ENCODE data around the gene PTGES2. TPM values are rescaled to one million over a fixed set of nuclear protein-coding genes. Genes with fewer than 3 reads are reported as not detected.

Gene PTGES2
- total RNA-seq, 3 donors from 2014 or later (not counting 1 experiment from before 2014, with no cell fraction given), result 43.4 to 57.0 (median 53.3) TPM

GRCh38 chr9:128118971-128119665 is 8.4 kb downstream of the PTGES2 start:
- no peak for DNase-seq
- Mint-ChIP-seq H3K27me3 (ENCODE audit: low read depth in 2 of 2) (no peaks in the 10 kb centered on the region), H3K36me3 (no peaks in the 10 kb centered on the region), H3K4me1 (peaks cover 6 to 11% of the 10 kb centered on the region in 2 donors), H3K9me3 (no peaks in the 10 kb centered on the region), H3K4me3 (no peak overlapping the region), H3K27ac (no peak overlapping the region)
- H3K27ac ChIP-seq (ENCODE audit: low read length), result no peak overlapping the region
- H3K27me3 ChIP-seq (ENCODE audit: control insufficient read depth, insufficient read depth, low read length), result no peaks in the 10 kb centered on the region
- no peak overlapping the region for H3K4me3 ChIP-seq (ENCODE audit: low read length)
- peaks cover 27% of the 10 kb centered on the region for H3K4me1 ChIP-seq (ENCODE audit: control insufficient read depth, insufficient read depth, low read length)
- H3K9me3 ChIP-seq (ENCODE audit: control insufficient read depth, insufficient read depth, low read length), result no peaks in the 10 kb centered on the region
- intact Hi-C loops (cut with micrococcal nuclease), result loop anchor here (5.0 kb wide), 1 partner anchor 177 kb away; no protein-coding TSS in a partner anchor
- no peak for TF ChIP-seq CTCF (IDR thresholded peaks at IDR 0.05)
- WGBS (ENCODE audit: insufficient coverage), result 91% methylated on average over 12 of the region's 15 CpGs
- no peak for ATAC-seq
- peaks cover 25% of the 10 kb centered on the region for H3K36me3 ChIP-seq (ENCODE audit: control insufficient read depth, insufficient read depth, low read length)

GRCh38 chr9:128118472-128118857 is 9.1 kb downstream of the PTGES2 start:
- H3K4me1 ChIP-seq (ENCODE audit: control insufficient read depth, insufficient read depth, low read length), result peaks cover 27% of the 10 kb centered on the region
- no peak for ATAC-seq
- peaks cover 6 to 11% of the 10 kb centered on the region in 2 donors for H3K4me1 Mint-ChIP-seq
- intact Hi-C loops (cut with micrococcal nuclease), result loop anchor here (5.0 kb wide), 1 partner anchor 176 kb away; no protein-coding TSS in a partner anchor
- H3K9me3 Mint-ChIP-seq, result no peaks in the 10 kb centered on the region
- 68% methylated on average over 3 of the region's 3 CpGs for WGBS (ENCODE audit: insufficient coverage)
- H3K4me3 Mint-ChIP-seq, result no peak overlapping the region
- H3K9me3 ChIP-seq (ENCODE audit: control insufficient read depth, insufficient read depth, low read length), result no peaks in the 10 kb centered on the region
- no peaks in the 10 kb centered on the region for H3K27me3 Mint-ChIP-seq (ENCODE audit: low read depth in 2 of 2)
- H3K36me3 Mint-ChIP-seq, result no peaks in the 10 kb centered on the region
- no peak for TF ChIP-seq CTCF (IDR thresholded peaks at IDR 0.05)
- no peak overlapping the region for H3K27ac Mint-ChIP-seq
- H3K27ac ChIP-seq (ENCODE audit: low read length), result no peak overlapping the region
- DNase-seq, result no peak
- no peaks in the 10 kb centered on the region for H3K27me3 ChIP-seq (ENCODE audit: control insufficient read depth, insufficient read depth, low read length)
- peaks cover 24% of the 10 kb centered on the region for H3K36me3 ChIP-seq (ENCODE audit: control insufficient read depth, insufficient read depth, low read length)
- no peak overlapping the region for H3K4me3 ChIP-seq (ENCODE audit: low read length)

GRCh38 chr9:128117613-128118471 is 9.7 kb downstream of the PTGES2 start:
- Histone ChIP-seq H3K9me3 (ENCODE audit: control insufficient read depth, insufficient read depth, low read length) (no peaks in the 10 kb centered on the region), H3K4me1 (ENCODE audit: control insufficient read depth, insufficient read depth, low read length) (peaks cover 27% of the 10 kb centered on the region), H3K27ac (ENCODE audit: low read length) (no peak overlapping the region), H3K36me3 (ENCODE audit: control insufficient read depth, insufficient read depth, low read length) (peaks cover 22% of the 10 kb centered on the region), H3K27me3 (ENCODE audit: control insufficient read depth, insufficient read depth, low read length) (no peaks in the 10 kb centered on the region), H3K4me3 (ENCODE audit: low read length) (no peak overlapping the region)
- intact Hi-C loops (cut with micrococcal nuclease), result loop anchor here (1.0 to 5.0 kb wide), 2 partner anchors 10 to 176 kb away; no protein-coding TSS in a partner anchor
- H3K4me1 Mint-ChIP-seq, result peaks cover 6 to 11% of the 10 kb centered on the region in 2 donors
- peak; percentile 93 to 99 (median 96) for ATAC-seq
- peak; percentile 98 for DNase-seq
- peak; percentile 100 for TF ChIP-seq CTCF (IDR thresholded peaks at IDR 0.05)
- H3K9me3 Mint-ChIP-seq, result no peaks in the 10 kb centered on the region
- H3K27me3 Mint-ChIP-seq (ENCODE audit: low read depth in 2 of 2), result no peaks in the 10 kb centered on the region
- WGBS (ENCODE audit: insufficient coverage), result 21% methylated on average over 27 of the region's 27 CpGs
- peak overlapping the region; percentile 69 for H3K27ac Mint-ChIP-seq
- no peak overlapping the region for H3K4me3 Mint-ChIP-seq
- no peaks in the 10 kb centered on the region for H3K36me3 Mint-ChIP-seq
